Measurements from ENCODE around the gene HIVEP3.

Gene HIVEP3

GRCh38 chr1:41637367-41637766 lies 281.4 kb downstream of the HIVEP3 start:
- no peaks in the 10 kb centered on the region for H3K36me3 ChIP-seq (ENCODE audit: control insufficient read depth, insufficient read depth, low read length)
- H3K27ac ChIP-seq (ENCODE audit: low read length), result no peak overlapping the region
- no peak overlapping the region for H3K4me3 ChIP-seq (ENCODE audit: low read length)
- 0 out of 2 replicates have a peak, but pooled peaks cover 2% of the 10 kb centered on the region for H3K4me1 ChIP-seq (ENCODE audit: control insufficient read depth, insufficient read depth, low read length)
- H3K9me3 ChIP-seq (ENCODE audit: control insufficient read depth, insufficient read depth, low read length), result no peaks in the 10 kb centered on the region
- no CpG with 5 or more reads among the region's 7 CpGs for WGBS (ENCODE audit: insufficient coverage, insufficient read length)
- no peak for DNase-seq (ENCODE audit: low read depth, low spot score)
- H3K27me3 ChIP-seq (ENCODE audit: control insufficient read depth, insufficient read depth, low read length), result no peaks in the 10 kb centered on the region

GRCh38 chr1:41633764-41634163 lies 285.0 kb downstream of the HIVEP3 start:
- H3K9me3 ChIP-seq (ENCODE audit: control insufficient read depth, insufficient read depth, low read length), result no peaks in the 10 kb centered on the region
- no peaks in the 10 kb centered on the region for H3K36me3 ChIP-seq (ENCODE audit: control insufficient read depth, insufficient read depth, low read length)
- no peak overlapping the region for H3K4me3 ChIP-seq (ENCODE audit: low read length)
- no peak overlapping the region for H3K27ac ChIP-seq (ENCODE audit: low read length)
- no peak for DNase-seq (ENCODE audit: low read depth, low spot score)
- no peaks in the 10 kb centered on the region for H3K4me1 ChIP-seq (ENCODE audit: control insufficient read depth, insufficient read depth, low read length)
- H3K27me3 ChIP-seq (ENCODE audit: control insufficient read depth, insufficient read depth, low read length), result no peaks in the 10 kb centered on the region
- no CpG with 5 or more reads among the region's 5 CpGs for WGBS (ENCODE audit: insufficient coverage, insufficient read length)

- Histone ChIP-seq H3K4me3 (ENCODE audit: low read length) (no peak overlapping the region), H3K9me3 (ENCODE audit: control insufficient read depth, insufficient read depth, low read length) (no peaks in the 10 kb centered on the region), H3K27me3 (ENCODE audit: control insufficient read depth, insufficient read depth, low read length) (no peaks in the 10 kb centered on the region), H3K36me3 (ENCODE audit: control insufficient read depth, insufficient read depth, low read length) (no peaks in the 10 kb centered on the region), H3K27ac (ENCODE audit: low read length) (no peak overlapping the region), H3K4me1 (ENCODE audit: control insufficient read depth, insufficient read depth, low read length) (no peaks in the 10 kb centered on the region)
- no CpG with 5 or more reads among the region's 14 CpGs for WGBS (ENCODE audit: insufficient coverage, insufficient read length)
- no peak for DNase-seq (ENCODE audit: low read depth, low spot score)
Measured at GRCh38 chr1:41632781-41633575, 285.7 kb downstream of the HIVEP3 start.

GRCh38 chr1:41631971-41632370 lies 286.8 kb downstream of the HIVEP3 start:
- H3K9me3 ChIP-seq (ENCODE audit: control insufficient read depth, insufficient read depth, low read length), result no peaks in the 10 kb centered on the region
- no peak for DNase-seq (ENCODE audit: low read depth, low spot score)
- no peak overlapping the region for H3K4me3 ChIP-seq (ENCODE audit: low read length)
- no peaks in the 10 kb centered on the region for H3K27me3 ChIP-seq (ENCODE audit: control insufficient read depth, insufficient read depth, low read length)
- no peaks in the 10 kb centered on the region for H3K36me3 ChIP-seq (ENCODE audit: control insufficient read depth, insufficient read depth, low read length)
- no CpG with 5 or more reads among the region's 6 CpGs for WGBS (ENCODE audit: insufficient coverage, insufficient read length)
- H3K27ac ChIP-seq (ENCODE audit: low read length), result no peak overlapping the region
- H3K4me1 ChIP-seq (ENCODE audit: control insufficient read depth, insufficient read depth, low read length), result no peaks in the 10 kb centered on the region

DNA sequence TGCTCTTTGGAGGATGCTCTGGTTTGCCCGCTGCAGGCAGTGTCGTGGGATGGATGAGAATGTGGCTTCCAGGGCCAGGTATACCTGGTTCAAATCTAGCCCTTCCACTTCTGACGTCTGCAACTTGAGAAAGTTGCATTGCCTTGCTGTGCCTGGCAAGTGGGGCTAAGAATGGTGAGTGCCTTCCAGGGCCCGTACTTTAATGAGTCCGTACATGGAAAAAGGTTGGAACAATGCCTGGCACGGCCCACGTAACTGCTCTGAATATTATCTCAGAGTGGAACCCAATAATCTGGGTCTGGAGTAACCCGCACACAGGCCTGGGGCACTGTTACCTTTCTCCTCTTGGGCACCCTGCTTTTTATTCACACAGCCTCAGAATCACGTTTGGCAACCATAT lies 287.6 kb downstream of the HIVEP3 start:
- Histone ChIP-seq H3K27ac (ENCODE audit: low read length) (no peak overlapping the region), H3K9me3 (ENCODE audit: control insufficient read depth, insufficient read depth, low read length) (no peaks in the 10 kb centered on the region), H3K4me3 (ENCODE audit: low read length) (no peak overlapping the region; the same call in 1 of the 2 replicates), H3K27me3 (ENCODE audit: control insufficient read depth, insufficient read depth, low read length) (no peaks in the 10 kb centered on the region), H3K4me1 (ENCODE audit: control insufficient read depth, insufficient read depth, low read length) (no peaks in the 10 kb centered on the region), H3K36me3 (ENCODE audit: control insufficient read depth, insufficient read depth, low read length) (no peaks in the 10 kb centered on the region)
- no peak for DNase-seq (ENCODE audit: low read depth, low spot score)
- WGBS (ENCODE audit: insufficient coverage, insufficient read length), result no CpG with 5 or more reads among the region's 9 CpGs

DNA sequence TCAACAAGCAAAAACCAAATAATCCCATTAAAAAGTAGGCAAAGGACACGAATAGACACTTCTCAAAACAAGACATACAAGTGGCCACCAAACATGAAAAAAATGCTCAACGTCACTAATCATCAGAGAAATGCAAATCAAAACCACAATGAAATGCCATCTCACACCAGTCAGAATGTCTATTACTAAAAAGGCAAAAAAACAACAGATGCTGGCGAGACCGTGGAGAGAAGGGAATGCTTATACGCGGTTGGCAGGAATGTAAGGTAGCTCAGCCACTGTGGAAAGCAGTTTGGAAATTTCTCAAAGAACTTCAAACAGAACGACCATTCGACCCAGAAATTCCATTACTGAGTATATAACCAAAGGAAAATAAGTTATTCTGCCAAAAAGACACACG lies 289.2 kb downstream of the HIVEP3 start:
- Histone ChIP-seq H3K36me3 (ENCODE audit: control insufficient read depth, insufficient read depth, low read length) (no peaks in the 10 kb centered on the region), H3K4me3 (ENCODE audit: low read length) (no peak overlapping the region), H3K9me3 (ENCODE audit: control insufficient read depth, insufficient read depth, low read length) (no peaks in the 10 kb centered on the region), H3K27ac (ENCODE audit: low read length) (no peak overlapping the region), H3K27me3 (ENCODE audit: control insufficient read depth, insufficient read depth, low read length) (no peaks in the 10 kb centered on the region), H3K4me1 (ENCODE audit: control insufficient read depth, insufficient read depth, low read length) (no peaks in the 10 kb centered on the region)
- no peak for DNase-seq (ENCODE audit: low read depth, low spot score)
- WGBS (ENCODE audit: insufficient coverage, insufficient read length), result no CpG with 5 or more reads among the region's 9 CpGs

DNA sequence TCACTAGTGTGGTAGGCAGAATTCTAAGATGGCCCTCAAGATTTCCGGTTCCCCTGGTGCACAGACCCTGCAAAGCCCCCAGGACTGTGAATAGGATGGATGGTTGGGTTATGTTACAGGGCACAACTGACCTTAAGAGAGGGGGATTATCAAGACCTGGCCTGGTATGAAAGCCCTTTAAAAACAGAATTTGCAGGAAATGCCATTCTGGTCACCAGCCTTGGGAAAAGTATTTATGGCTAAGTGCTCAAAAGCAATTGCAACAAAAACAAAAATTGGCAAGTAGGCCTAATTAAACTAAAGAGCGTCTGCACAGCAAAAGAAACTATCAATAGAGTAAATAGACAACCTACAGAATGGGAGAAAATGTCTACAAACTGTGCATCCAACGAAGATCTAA lies 289.6 kb downstream of the HIVEP3 start:
- H3K36me3 ChIP-seq (ENCODE audit: control insufficient read depth, insufficient read depth, low read length), result no peaks in the 10 kb centered on the region
- no peaks in the 10 kb centered on the region for H3K9me3 ChIP-seq (ENCODE audit: control insufficient read depth, insufficient read depth, low read length)
- H3K4me3 ChIP-seq (ENCODE audit: low read length), result no peak overlapping the region
- H3K27me3 ChIP-seq (ENCODE audit: control insufficient read depth, insufficient read depth, low read length), result no peaks in the 10 kb centered on the region
- H3K4me1 ChIP-seq (ENCODE audit: control insufficient read depth, insufficient read depth, low read length), result no peaks in the 10 kb centered on the region
- no peak overlapping the region for H3K27ac ChIP-seq (ENCODE audit: low read length)
- no peak for DNase-seq (ENCODE audit: low read depth, low spot score)
- WGBS (ENCODE audit: insufficient coverage, insufficient read length), result no CpG with 5 or more reads among the region's 3 CpGs

GRCh38 chr1:41627491-41628280 lies 291.0 kb downstream of the HIVEP3 start:
- no CpG with 5 or more reads among the region's 5 CpGs for WGBS (ENCODE audit: insufficient coverage, insufficient read length)
- no peaks in the 10 kb centered on the region for H3K9me3 ChIP-seq (ENCODE audit: control insufficient read depth, insufficient read depth, low read length)
- DNase-seq (ENCODE audit: low read depth, low spot score), result no peak
- H3K27ac ChIP-seq (ENCODE audit: low read length), result no peak overlapping the region
- H3K27me3 ChIP-seq (ENCODE audit: control insufficient read depth, insufficient read depth, low read length), result no peaks in the 10 kb centered on the region
- H3K4me1 ChIP-seq (ENCODE audit: control insufficient read depth, insufficient read depth, low read length), result no peaks in the 10 kb centered on the region
- no peaks in the 10 kb centered on the region for H3K36me3 ChIP-seq (ENCODE audit: control insufficient read depth, insufficient read depth, low read length)
- no peak overlapping the region for H3K4me3 ChIP-seq (ENCODE audit: low read length)

GRCh38 chr1:41626616-41627375 lies 291.9 kb downstream of the HIVEP3 start:
- no CpG with 5 or more reads among the region's 10 CpGs for WGBS (ENCODE audit: insufficient coverage, insufficient read length)
- no peaks in the 10 kb centered on the region for H3K36me3 ChIP-seq (ENCODE audit: control insufficient read depth, insufficient read depth, low read length)
- no peak for DNase-seq (ENCODE audit: low read depth, low spot score)

GRCh38 chr1:41626146-41626545 lies 292.6 kb downstream of the HIVEP3 start:
- no peak overlapping the region for H3K4me3 ChIP-seq (ENCODE audit: low read length)
- DNase-seq (ENCODE audit: low read depth, low spot score), result no peak
- no peaks in the 10 kb centered on the region for H3K36me3 ChIP-seq (ENCODE audit: control insufficient read depth, insufficient read depth, low read length)
- H3K27me3 ChIP-seq (ENCODE audit: control insufficient read depth, insufficient read depth, low read length), result no peaks in the 10 kb centered on the region
- WGBS (ENCODE audit: insufficient coverage, insufficient read length), result no CpG with 5 or more reads among the region's 10 CpGs
- no peaks in the 10 kb centered on the region for H3K9me3 ChIP-seq (ENCODE audit: control insufficient read depth, insufficient read depth, low read length)
- no peak overlapping the region for H3K27ac ChIP-seq (ENCODE audit: low read length)
- H3K4me1 ChIP-seq (ENCODE audit: control insufficient read depth, insufficient read depth, low read length), result no peaks in the 10 kb centered on the region

More at GRCh38 chr1:41626616-41627375, 291.9 kb downstream of the HIVEP3 start:
- Histone ChIP-seq H3K27me3 (ENCODE audit: control insufficient read depth, insufficient read depth, low read length) (no peaks in the 10 kb centered on the region), H3K27ac (ENCODE audit: low read length) (no peak overlapping the region), H3K4me1 (ENCODE audit: control insufficient read depth, insufficient read depth, low read length) (no peaks in the 10 kb centered on the region), H3K4me3 (ENCODE audit: low read length) (no peak overlapping the region), H3K9me3 (ENCODE audit: control insufficient read depth, insufficient read depth, low read length) (no peaks in the 10 kb centered on the region)

Data from iPS DF 6.9 (cell line).